H1 (cell line): ENCODE data around the gene HOGA1. TPM values are rescaled to one million over a fixed set of nuclear protein-coding genes. Genes with fewer than 3 reads are reported as not detected.

ENCODE experiments used
- CHD1 ChIP-seq: IDR thresholded peaks from 2 replicates; pipeline ENCODE4 v1.6.1; 2012; ENCODE audit warnings: low read depth, low read length, improper control_type of control experiment
- CHD2 ChIP-seq: IDR thresholded peaks from 2 replicates; pipeline ENCODE4 v1.6.1; 2012; ENCODE audit warnings: low read length, improper control_type of control experiment
- CTBP2 ChIP-seq: IDR thresholded peaks from 2 replicates; pipeline ENCODE4 v1.7.0; 2011; ENCODE audit warnings: borderline replicate concordance, mild to moderate bottlenecking, moderate library complexity, mixed read lengths, low read length; ENCODE audit not compliant: insufficient read depth, insufficient read length
- EGR1 ChIP-seq: IDR thresholded peaks from 2 replicates; pipeline ENCODE4 v1.6.1; 2011; ENCODE audit warnings: low read depth, low read length, borderline replicate concordance
- EZH2 ChIP-seq: fragments of 200-600 bp; sonication (generic); IDR thresholded peaks from 2 replicates; pipeline ENCODE4 v1.7.1; 2012; ENCODE audit warnings: low read depth, mild to moderate bottlenecking, moderate library complexity, low read length, inconsistent platforms; ENCODE audit not compliant: severe bottlenecking
- ZNF274 ChIP-seq: IDR thresholded peaks from 2 replicates; pipeline ENCODE4 v1.7.0; 2012; ENCODE audit warnings: low read length, borderline replicate concordance; ENCODE audit errors: extremely low read depth
- polyA plus RNA-seq, 7 experiments: library from polyadenylated mRNA; depleted of rRNA in 3 of 7; stranded (reverse) in 5 of 7; unstranded in 2 of 7; fragments of >200 nt in 5 of 7; fragments of 200-250 nt in 2 of 7; gene quantifications; 1 replicate in 5 of 7; 2 replicates in 1 of 7; 4 replicates in 1 of 7; pipeline versions ENCODE4 v1.2.1 to v1.2.3, GENCODE V29; 2011 to 2013; ENCODE audit warnings: missing spikeins in 2 of 7, mixed read lengths in 2 of 7
- total RNA-seq: library from RNA; stranded (reverse); fragmentation: NEBNext Ultra II Directional; extraction: Animal tissue kit (Norgen Biotek cat#: 25700); gene quantifications from 2 replicates; pipeline ENCODE4 v1.2.1, GENCODE V29; 2021
- TF ChIP-seq, protein P1 (sequence below): fragments of 300-600 bp; sonication (generic); IDR thresholded peaks from 2 replicates; pipeline ENCODE4 v1.7.1; 2012; ENCODE audit warnings: low read length, moderate library complexity, mild to moderate bottlenecking, inconsistent platforms; ENCODE audit not compliant: insufficient replicate concordance

The HOGA1 gene
- total and polyA plus RNA-seq, 2 of the 8 experiments (the other 6 are each of a cell fraction or from before 2014, with no cell fraction given): 0.28 to 1.00 TPM

DNA sequence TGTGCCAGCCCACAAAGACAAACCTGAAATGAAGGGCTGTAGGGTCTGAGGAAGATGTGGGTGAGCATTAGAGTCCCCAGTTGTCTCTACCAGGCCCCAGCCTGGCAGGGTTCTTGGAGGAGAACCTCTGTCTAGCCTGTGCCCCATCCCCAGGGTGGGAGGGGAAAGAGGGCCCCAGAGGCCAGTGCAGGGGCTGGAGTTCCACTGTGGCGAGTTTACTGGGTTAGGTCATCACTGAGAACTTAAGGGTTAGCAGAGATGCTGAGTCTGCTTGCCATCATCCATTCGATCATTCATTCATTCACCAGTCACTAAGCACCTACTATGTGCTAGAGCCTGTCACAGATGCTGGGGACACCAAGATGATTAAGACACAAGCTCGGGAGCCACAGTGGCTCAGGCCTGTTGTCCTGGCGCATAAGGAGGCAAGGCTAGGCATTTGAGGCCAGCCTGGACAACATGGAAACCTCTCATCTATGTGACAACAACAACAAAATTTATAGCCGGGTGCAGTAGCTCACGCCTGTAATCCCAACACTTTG lies 9.0 kb upstream of the HOGA1 start (continued):
- TF ChIP-seq, protein P1, sequence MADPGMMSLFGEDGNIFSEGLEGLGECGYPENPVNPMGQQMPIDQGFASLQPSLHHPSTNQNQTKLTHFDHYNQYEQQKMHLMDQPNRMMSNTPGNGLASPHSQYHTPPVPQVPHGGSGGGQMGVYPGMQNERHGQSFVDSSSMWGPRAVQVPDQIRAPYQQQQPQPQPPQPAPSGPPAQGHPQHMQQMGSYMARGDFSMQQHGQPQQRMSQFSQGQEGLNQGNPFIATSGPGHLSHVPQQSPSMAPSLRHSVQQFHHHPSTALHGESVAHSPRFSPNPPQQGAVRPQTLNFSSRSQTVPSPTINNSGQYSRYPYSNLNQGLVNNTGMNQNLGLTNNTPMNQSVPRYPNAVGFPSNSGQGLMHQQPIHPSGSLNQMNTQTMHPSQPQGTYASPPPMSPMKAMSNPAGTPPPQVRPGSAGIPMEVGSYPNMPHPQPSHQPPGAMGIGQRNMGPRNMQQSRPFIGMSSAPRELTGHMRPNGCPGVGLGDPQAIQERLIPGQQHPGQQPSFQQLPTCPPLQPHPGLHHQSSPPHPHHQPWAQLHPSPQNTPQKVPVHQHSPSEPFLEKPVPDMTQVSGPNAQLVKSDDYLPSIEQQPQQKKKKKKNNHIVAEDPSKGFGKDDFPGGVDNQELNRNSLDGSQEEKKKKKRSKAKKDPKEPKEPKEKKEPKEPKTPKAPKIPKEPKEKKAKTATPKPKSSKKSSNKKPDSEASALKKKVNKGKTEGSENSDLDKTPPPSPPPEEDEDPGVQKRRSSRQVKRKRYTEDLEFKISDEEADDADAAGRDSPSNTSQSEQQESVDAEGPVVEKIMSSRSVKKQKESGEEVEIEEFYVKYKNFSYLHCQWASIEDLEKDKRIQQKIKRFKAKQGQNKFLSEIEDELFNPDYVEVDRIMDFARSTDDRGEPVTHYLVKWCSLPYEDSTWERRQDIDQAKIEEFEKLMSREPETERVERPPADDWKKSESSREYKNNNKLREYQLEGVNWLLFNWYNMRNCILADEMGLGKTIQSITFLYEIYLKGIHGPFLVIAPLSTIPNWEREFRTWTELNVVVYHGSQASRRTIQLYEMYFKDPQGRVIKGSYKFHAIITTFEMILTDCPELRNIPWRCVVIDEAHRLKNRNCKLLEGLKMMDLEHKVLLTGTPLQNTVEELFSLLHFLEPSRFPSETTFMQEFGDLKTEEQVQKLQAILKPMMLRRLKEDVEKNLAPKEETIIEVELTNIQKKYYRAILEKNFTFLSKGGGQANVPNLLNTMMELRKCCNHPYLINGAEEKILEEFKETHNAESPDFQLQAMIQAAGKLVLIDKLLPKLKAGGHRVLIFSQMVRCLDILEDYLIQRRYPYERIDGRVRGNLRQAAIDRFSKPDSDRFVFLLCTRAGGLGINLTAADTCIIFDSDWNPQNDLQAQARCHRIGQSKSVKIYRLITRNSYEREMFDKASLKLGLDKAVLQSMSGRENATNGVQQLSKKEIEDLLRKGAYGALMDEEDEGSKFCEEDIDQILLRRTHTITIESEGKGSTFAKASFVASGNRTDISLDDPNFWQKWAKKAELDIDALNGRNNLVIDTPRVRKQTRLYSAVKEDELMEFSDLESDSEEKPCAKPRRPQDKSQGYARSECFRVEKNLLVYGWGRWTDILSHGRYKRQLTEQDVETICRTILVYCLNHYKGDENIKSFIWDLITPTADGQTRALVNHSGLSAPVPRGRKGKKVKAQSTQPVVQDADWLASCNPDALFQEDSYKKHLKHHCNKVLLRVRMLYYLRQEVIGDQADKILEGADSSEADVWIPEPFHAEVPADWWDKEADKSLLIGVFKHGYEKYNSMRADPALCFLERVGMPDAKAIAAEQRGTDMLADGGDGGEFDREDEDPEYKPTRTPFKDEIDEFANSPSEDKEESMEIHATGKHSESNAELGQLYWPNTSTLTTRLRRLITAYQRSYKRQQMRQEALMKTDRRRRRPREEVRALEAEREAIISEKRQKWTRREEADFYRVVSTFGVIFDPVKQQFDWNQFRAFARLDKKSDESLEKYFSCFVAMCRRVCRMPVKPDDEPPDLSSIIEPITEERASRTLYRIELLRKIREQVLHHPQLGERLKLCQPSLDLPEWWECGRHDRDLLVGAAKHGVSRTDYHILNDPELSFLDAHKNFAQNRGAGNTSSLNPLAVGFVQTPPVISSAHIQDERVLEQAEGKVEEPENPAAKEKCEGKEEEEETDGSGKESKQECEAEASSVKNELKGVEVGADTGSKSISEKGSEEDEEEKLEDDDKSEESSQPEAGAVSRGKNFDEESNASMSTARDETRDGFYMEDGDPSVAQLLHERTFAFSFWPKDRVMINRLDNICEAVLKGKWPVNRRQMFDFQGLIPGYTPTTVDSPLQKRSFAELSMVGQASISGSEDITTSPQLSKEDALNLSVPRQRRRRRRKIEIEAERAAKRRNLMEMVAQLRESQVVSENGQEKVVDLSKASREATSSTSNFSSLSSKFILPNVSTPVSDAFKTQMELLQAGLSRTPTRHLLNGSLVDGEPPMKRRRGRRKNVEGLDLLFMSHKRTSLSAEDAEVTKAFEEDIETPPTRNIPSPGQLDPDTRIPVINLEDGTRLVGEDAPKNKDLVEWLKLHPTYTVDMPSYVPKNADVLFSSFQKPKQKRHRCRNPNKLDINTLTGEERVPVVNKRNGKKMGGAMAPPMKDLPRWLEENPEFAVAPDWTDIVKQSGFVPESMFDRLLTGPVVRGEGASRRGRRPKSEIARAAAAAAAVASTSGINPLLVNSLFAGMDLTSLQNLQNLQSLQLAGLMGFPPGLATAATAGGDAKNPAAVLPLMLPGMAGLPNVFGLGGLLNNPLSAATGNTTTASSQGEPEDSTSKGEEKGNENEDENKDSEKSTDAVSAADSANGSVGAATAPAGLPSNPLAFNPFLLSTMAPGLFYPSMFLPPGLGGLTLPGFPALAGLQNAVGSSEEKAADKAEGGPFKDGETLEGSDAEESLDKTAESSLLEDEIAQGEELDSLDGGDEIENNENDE: no peak
- TF ChIP-seq EGR1 (no peak), EZH2 (no peak), ZNF274 (no peak), CTBP2 (no peak), CHD2 (no peak), CHD1 (no peak)
